ENCODE measurements around the gene PHKA2. TPM values are rescaled to one million over a fixed set of nuclear protein-coding genes. Genes with fewer than 3 reads are reported as not detected.

Gene PHKA2
- total and polyA plus RNA-seq, 10 of the 15 experiments (the other 5 are each of a cell fraction or from before 2014, with no cell fraction given) = 1.4 to 25.6 (median 15.4) TPM

GRCh38 chrX:19005909-19006308, 22.0 kb upstream of the PHKA2 start:
- Histone ChIP-seq H3K4me3 (no peak overlapping the region), H3K36me3 (ENCODE audit: control insufficient read depth in 2 of 2, insufficient read depth in 2 of 2, low read length in 1 of 2) (no peaks in the 10 kb centered on the region), H3K4me1 (ENCODE audit: control insufficient read depth, insufficient read depth, low read length) (no peaks in the 10 kb centered on the region), H3K79me2 (ENCODE audit: control insufficient read depth, insufficient read depth, low read length) (no peaks in the 10 kb centered on the region), H3K27ac (ENCODE audit: control insufficient read depth, insufficient read depth) (no peak overlapping the region), H3K4me2 (ENCODE audit: control insufficient read depth, insufficient read depth) (no peak overlapping the region), H2AFZ (ENCODE audit: control insufficient read depth, low read depth, low read length) (no peak overlapping the region), H3K27me3 (replicated peaks in 1 of 2; ENCODE audit: control insufficient read depth in 2 of 2, insufficient read depth in 2 of 2, low read length in 1 of 2) (no peaks in the 10 kb centered on the region), H3K9ac (ENCODE audit: control insufficient read depth, insufficient read depth, low read length) (no peak overlapping the region), H3K9me3 (replicated peaks; ENCODE audit: control insufficient read depth, insufficient read depth, low read length) (no peaks in the 10 kb centered on the region), H4K20me1 (ENCODE audit: control insufficient read depth, insufficient read depth) (no peaks in the 10 kb centered on the region)
- RAD21 ChIA-PET (ENCODE audit: unreplicated experiment) = interaction anchor here (0.6 to 1.9 kb wide), 2 partner anchors 328 to 486 kb away, joined by 3 to 7 read pairs; no protein-coding TSS in a partner anchor
- POLR2A ChIA-PET = no interaction called here
- WGBS (ENCODE audit: insufficient coverage, insufficient replicate concordance, low lambda C conversion rate, missing lambda C conversion rate) = 63% methylated on average over 4 of the region's 4 CpGs
- no TSS peak for BruUV-seq (replicated peaks)
- FAIRE-seq (no peak), ATAC-seq (peak; percentile 64), DNase-seq (ENCODE audit: low read depth, low spot score) (no peak)
- SMC1A ChIA-PET (ENCODE audit: uncharacterized antibody, unreplicated experiment) = no interaction called here
- no peak for TF ChIP-seq GATAD2B (conservative IDR thresholded peaks at IDR 0.05; ENCODE audit: low read depth)
- peak; percentile 40; the same call in 1 of the 2 replicates for TF ChIP-seq SMC3 (IDR thresholded peaks at IDR 0.05; ENCODE audit: borderline replicate concordance, low read length)
- no peak for TF ChIP-seq KDM1A (IDR thresholded peaks at IDR 0.05; ENCODE audit: borderline replicate concordance)
- TF ChIP-seq SMARCA5 (IDR thresholded peaks at IDR 0.05) = no peak
- TF ChIP-seq YY1 (IDR thresholded peaks at IDR 0.05; ENCODE audit: low read depth, low read length) = 0 out of 2 replicates have a peak, but pooled peaks have one; percentile 23
- TF ChIP-seq POLR2A (IDR thresholded peaks at IDR 0.05; ENCODE audit: low read depth, low read length) = no peak
- no peak for TF ChIP-seq RAD51 (IDR thresholded peaks at IDR 0.05)
- no peak for TF ChIP-seq SIX5 (IDR thresholded peaks at IDR 0.05; ENCODE audit: low read depth, low read length, severe bottlenecking)
- no peak for TF ChIP-seq BACH1 (IDR thresholded peaks at IDR 0.05; ENCODE audit: borderline replicate concordance)
- no peak for TF ChIP-seq EP300 (IDR thresholded peaks at IDR 0.05; ENCODE audit: borderline replicate concordance in 1 of 2, control insufficient read depth in 1 of 2, low read depth in 2 of 2, low read length in 2 of 2)
- TF ChIP-seq CEBPZ (IDR thresholded peaks at IDR 0.05; ENCODE audit: low read depth, low read length) = no peak
- TF ChIP-seq, protein P1, sequence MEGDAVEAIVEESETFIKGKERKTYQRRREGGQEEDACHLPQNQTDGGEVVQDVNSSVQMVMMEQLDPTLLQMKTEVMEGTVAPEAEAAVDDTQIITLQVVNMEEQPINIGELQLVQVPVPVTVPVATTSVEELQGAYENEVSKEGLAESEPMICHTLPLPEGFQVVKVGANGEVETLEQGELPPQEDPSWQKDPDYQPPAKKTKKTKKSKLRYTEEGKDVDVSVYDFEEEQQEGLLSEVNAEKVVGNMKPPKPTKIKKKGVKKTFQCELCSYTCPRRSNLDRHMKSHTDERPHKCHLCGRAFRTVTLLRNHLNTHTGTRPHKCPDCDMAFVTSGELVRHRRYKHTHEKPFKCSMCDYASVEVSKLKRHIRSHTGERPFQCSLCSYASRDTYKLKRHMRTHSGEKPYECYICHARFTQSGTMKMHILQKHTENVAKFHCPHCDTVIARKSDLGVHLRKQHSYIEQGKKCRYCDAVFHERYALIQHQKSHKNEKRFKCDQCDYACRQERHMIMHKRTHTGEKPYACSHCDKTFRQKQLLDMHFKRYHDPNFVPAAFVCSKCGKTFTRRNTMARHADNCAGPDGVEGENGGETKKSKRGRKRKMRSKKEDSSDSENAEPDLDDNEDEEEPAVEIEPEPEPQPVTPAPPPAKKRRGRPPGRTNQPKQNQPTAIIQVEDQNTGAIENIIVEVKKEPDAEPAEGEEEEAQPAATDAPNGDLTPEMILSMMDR (IDR thresholded peaks at IDR 0.05 in 2 of 3, conservative IDR thresholded peaks at IDR 0.05 in 1 of 3; ENCODE audit: control insufficient read depth in 2 of 3, extremely low read depth in 1 of 3, insufficient read depth in 1 of 3, low read depth in 3 of 3, low read length in 3 of 3) = peak; percentile 19 to 43 (median 42); a peak in 3 of 6 replicates
- no peak for TF ChIP-seq BHLHE40 (IDR thresholded peaks at IDR 0.05; ENCODE audit: borderline replicate concordance in 1 of 2, low read depth in 2 of 2, low read length in 1 of 2)
- TF ChIP-seq RAD21 (IDR thresholded peaks at IDR 0.05; ENCODE audit: insufficient read depth, low read depth, low read length) = 0 out of 2 replicates have a peak, but pooled peaks have one; percentile 32
- intact Hi-C loops (cut with micrococcal nuclease; ENCODE audit: unreplicated experiment) = no loop called here
- in situ Hi-C loops (cut with MboI) = loop anchor here (25.0 kb wide), 1 partner anchor 619 kb away; no protein-coding TSS in a partner anchor
- CTCF ChIA-PET = interaction anchor here (0.7 to 1.6 kb wide), 2 partner anchors 11 to 34 kb away, joined by 3 to 5 read pairs; no protein-coding TSS in a partner anchor

Measured in GM12878 (cell line).